HG02642 (cell line): Measurements from ENCODE around the gene MAB21L4.

ENCODE experiments used
- ATAC-seq: cut with Tn5 transposase; IDR thresholded peaks from one replicate; pipeline ENCODE4 v1.9.1; 2021; ENCODE audit warnings: mild to moderate bottlenecking; ENCODE audit not compliant: unreplicated experiment, poor library complexity

Gene MAB21L4

DNA sequence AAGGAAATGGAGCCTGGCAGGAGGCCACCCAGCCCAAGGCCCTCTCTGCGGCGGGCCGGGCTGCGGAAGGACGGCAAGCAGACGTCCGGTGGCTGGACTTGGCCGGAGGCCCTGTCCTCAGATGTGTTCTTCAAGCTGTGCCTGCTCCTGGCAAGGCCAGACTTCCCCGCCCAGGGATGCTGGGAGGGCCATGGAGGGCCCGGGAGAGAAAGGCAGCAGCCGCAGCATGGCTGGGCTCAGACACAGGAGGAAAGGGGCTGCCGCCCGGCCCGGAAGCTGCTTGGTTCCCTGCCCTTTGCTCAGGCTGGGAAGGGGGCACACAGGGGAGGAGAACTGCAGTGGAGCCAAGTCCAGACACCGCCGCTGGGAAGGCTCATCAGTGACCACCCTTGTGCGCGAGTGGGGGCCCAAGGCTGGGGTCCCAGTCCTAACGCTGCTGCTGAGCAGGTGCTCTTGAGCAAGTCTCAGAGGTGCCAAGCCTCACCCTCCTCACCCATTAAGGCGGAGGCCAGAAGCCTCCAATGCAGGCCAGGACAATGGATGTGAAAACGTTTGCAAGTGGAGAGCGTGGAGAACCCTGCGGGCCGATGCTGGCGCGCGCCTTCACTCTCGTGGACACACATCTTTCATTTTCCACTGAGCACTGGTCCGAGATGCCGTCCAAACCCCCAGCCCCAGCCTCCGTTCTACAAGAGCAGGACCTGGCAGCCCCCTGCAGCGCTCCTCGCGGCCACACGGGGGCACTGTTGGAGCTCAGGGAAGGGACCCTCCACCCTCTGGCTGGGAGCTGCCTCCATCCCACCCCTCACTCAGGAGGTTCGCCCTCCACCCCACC, 18.1 kb upstream of the MAB21L4 start:
- no peak for ATAC-seq

DNA sequence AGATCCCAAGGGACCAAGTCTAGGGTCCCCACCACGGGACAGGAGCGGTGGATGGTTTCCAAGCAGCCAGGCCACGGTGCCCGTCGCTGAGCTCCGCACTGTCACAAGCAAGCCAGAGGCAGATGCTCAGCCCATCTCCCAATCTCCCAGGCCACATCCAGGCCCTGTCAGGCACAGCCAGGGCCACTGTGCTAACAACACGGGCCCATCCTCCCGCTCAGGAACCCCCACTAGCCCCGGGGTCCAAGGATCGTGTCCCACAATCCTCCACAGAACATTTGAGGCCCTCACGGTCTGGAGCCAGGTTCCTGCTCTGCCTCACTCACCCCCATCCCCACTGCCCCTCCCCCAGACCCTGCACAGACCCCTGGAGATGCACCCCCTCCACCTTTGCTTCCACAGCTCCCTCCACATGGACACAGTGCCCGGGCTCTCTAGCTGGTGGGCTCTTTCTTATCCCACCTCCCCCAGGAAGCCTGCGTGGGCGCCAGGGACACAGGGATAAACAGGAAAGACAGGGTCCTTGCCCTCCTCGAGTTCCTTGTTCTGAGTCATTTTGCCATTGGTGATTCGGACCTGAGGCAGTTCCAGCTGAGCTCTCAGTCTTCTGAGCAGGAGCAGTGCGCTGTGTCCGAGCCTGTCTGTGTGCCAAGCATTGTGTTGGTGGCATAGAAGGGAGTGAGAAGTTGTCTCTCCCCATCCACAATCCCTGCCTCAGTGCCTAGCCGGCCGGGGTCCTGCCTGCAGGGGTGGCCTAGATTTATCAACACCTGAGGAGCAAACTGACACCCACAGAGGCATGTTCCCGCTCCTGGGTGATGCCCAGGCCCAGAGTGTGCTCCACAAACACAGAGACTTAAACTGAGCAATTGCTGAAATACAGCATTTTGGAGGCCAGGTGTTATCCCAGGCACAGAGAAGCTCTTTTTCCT, 17.2 kb upstream of the MAB21L4 start:
- no peak for ATAC-seq

DNA sequence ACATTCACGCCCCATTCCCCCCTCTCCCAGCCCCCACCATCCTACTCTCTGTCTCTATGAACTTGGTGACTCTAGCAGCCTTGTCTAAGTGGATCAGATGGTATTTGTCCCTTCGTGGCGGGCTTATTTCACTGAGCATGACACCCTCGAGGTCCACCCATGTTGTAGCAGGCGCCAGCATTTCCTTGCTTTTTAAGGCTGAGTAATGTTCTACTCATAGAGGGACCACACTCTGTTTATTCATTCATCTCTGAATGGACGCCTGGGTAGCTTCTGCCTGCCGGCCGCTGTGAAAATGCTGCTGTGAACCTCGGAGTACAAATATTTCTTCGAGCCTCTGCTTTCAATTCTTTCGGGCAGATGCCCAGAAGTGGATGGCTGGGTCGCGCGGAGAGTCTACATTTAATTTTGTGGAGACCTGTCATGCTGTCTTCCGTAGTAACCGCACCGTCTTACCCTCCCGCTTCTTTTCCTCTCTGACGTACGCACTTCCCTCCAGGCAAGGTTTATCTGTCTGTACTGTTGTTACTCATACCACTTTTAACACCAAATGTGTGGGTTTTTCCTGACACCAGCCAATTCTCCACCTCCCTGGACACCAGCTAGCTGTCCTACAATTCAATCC, 15.8 kb upstream of the MAB21L4 start:
- no peak for ATAC-seq

DNA sequence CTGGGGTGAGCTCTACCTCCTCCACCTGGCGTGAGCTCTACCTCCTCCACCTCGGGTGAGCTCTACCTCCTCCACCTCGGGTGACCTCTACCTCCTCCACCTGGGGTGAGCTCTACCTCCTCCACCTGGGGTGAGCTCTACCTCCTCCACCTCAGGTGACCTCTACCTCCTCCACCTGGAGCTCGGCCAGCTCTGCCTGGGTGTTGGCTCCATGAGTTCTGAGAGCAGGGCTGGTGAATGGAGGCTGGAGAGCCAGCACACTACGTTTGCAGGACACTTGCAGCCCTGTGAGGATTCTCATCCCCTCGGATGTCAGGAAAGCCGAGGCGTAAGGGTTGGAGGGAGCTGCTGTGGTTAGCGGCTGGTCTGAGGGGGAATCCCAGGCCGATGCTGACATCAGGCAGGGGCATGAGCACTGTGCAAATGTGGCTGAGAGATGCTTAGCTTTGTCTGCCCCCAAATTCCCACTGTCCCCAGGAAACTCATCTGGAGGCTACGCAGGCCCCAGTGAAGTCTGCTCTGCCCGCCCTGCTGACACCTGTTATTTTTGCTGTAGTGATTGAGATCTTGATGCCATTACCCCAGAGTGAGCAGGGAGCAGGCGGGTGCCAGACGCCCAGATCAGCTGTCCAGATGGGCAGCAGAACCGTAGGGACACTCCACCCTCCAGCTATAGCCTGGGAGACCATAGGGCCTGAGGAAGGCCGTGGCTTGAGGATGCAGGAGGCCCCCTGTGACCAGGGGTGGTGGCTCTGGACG, 13.4 kb upstream of the MAB21L4 start:
- ATAC-seq = no peak

DNA sequence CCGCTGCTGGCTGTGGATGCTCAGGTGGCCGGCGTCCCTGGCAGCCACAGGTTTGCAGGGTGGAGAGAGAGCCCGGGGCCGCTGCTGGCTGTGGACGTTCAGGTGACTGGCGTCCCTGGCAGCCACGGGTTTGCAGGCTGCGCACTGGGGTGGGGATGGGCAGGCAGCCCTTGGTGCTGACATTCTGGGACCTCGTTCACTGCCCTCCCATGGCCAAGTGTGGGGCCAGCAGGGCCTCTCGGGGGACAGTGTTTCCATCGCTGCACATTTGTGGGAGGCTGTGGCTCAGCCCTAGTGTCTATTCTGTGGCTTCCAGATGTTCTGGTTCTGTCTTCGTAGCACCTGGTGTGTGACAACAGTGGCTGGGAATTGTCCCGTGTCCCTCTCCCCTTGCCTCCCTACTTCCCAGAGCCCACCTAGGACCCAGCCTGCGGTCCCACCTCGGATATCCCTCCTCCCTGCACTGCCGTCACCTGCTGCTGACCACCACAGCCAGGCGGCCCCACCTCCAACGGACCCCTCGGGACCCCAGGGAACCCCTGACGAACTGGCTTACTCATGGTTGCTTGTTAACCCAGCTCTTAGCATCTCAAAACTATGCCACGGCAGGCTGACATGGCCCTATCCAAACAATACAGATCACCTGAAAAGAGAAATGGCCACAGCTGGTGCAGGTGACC, 11.1 kb upstream of the MAB21L4 start:
- ATAC-seq = no peak

DNA sequence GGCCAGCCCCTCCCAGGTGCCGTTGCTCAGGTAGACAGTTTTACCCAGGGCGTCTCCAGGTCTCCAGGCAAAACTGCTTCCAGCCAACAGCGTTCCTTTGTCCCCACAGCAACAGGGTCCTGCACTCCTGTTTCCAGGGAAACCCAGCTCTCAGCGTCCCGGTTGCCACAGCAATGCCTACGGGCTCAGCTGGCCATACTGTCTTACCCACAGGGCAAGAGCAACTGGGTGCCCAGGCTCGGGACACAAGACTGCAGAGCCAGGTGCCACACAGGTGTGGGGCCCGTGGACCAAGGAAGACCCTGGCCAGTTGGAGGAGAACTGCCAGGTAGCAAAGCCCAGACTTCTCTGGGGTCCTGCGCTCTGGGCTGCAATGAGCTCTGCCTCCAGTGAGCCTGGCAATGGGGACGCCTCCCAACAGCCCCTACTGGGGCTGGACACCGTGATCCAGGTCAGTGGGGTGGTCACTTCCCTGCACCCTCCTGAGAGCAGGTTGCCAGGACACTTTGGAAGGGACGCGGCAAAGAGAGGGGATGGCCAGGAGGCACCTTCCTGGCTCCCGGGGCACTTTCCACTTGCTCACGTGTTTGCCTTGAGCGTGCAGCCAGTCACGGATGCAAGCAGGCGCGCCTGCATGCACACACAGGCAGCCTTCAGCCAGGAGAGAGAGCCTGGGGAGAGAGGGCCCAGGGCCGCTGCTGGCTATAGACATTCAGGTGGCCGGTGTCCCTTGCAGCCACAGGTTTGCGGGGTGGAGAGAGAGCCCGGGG, 10.4 kb upstream of the MAB21L4 start, which contains the start of gene CROCC2:
Gene CROCC2, plus strand, starts transcription at position 196 of the 770 bp plus-strand sequence. Its CDS starts 178 bp downstream, at position 374.
- ATAC-seq = no peak

DNA sequence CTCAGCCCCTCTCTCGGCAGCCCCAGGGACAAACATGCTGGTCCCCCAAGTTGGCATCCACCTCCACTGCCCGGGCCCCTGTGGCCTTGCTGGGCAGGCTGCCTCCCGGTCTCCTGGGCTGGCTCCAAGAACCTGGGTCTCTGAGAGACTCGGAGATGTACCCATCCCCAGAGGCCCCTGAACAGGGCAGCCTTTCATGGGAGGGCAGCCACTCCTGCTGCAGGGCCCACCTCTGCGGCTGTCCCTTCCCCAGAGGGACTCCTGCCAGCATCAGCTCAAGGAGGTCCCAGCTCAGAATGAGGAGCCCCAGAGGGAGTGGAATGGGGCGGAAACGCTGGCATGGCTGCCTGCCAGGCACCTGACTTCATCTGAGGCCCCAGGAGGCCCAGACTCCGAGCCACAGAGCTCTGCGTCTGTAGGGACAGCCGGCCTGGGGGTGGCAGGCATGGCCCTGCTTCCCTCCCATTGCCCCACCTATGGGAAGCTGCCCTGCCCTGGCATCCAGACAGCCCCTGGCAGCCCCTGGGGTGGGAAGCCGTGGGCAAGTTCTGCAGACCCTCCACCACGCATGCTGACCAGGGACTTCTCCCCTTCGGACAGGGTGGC, 9.3 kb upstream of the MAB21L4 start:
- ATAC-seq = no peak

DNA sequence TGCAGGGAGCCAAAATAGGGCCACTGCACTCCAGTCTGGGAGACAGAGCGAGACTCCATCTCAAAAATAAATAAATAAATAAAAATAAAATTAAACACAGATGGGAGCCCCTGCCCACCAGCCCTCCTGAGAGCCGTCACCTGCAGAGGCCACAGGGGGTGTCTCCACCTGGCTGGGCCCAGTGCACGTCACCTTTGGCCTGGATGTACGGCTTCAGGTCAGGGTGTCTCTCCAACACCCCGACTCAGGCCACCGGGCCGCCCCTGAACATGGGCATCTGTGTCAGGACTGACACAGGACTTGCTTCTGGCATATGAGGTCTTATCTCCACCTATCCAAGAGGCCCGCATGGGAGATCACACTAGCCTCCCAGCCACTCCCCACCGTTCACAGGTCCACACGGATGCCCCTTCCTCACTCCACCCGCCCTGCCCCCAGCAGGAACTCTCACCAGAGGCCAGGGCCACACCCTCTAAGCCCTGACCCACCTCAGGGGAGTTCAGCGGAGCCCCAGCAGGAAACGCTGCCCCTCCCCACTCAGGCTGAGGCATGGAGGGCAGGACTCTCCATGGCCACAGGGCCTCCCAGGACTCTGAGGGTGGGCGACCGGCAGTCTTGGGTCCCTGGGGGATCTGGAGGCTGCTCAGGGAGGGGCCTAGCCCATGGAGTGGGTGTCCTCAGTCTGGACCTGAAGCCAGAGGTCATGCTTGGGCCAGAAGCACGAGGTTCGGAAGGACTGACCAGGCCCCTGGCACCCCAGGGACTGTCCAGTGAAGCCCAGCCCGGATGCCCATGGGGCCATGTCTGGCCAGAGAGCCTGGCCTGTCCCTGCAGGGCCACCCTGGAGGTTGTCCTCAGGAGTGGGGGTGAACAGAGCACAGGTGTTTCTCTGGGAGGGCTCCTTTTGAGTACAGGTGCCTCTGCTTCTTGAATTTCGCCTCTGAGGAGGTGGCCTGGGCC, 8.5 kb upstream of the MAB21L4 start:
- no peak for ATAC-seq

DNA sequence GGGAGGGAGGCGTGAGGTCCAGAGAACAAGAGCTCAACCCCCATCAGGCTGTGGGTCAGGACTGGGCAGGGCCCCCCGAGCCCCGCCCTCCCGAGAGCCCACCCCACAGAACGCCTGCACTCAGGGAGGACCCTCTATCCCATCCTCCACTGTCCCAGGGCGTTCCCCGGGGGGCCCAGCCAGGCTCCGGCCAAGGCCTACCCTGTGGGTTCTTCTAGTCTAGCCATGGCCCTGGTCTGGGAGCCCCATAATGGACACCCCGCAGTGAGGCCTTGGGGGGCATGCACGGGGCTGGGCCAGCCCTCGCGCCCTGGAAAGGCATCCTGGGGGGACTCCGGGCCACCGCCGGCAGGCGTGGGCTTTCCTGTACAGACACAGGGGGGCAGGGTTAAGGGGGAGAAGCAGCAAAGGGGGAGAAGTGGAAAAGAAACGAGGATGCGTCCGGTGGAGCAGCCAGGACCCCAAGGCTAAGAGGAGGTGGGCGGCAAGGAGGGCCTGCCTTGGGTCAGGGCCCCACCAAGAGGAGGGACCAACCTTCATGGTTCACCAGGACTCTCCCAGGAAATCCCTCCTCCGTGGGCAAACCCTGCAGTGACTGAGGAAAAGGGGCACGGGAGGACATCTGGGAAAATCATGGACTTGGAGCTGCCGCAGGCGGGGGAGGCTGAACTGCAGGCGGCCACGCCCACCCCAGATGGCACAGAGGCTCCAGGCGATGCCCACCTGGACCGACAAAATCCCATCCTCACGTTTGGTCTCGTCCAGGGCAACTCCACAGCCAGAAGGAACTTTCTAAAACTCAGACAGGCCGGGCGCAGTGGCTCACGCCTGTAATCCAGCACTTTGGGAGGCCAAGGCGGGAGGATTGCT, 7.5 kb upstream of the MAB21L4 start:
- ATAC-seq = no peak

DNA sequence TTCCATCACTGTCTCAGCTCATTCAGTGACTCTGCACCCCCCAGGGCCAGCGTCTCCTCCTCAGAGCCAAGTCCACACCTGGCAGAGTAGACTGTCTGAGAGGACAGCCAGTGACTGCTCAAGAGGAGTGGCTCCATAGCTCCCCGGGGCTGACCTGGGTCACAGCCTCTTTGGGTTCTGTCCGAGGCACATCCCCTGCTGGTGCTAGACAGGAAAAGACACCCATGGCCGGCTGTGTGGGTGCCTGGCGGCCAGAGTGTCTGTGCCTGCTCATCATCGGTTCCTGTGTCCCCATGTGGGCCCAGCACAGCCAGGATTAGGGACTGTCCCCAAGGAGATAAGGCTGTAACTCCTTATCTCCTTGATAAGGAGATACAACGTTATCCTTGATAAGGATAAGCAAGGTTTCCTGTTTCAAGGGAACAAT, 6.7 kb upstream of the MAB21L4 start:
- ATAC-seq = no peak

DNA sequence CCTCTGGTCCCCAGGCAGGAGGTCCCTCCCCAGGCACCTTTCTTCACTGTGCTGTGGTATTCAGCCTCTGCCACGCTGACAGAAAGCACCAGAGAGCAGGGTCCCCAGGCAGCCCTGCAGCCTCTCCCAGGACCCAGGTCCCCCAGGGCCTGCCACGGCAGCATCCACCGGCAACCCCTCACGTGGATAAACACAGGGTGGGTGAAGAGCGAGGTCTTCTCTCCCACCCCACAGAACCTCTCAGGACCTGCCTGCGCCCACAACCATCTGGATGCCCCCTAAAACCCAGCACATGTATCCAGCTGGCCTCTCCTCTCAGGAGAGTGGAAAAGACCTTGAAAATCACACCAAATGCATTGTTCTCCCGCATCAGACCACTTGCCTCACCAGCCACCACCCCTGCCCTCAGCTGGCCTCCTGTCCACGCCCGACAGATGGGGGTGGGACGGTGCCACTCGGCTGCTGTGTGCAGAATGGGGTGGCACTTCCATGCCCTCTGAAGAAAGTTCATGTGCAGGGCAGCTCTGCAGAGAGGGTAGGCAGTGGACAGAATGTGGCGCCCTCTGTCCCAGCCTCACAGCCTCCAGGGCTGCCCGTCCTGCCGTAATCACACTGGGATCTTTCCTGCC, 6.1 kb upstream of the MAB21L4 start:
- no peak for ATAC-seq

DNA sequence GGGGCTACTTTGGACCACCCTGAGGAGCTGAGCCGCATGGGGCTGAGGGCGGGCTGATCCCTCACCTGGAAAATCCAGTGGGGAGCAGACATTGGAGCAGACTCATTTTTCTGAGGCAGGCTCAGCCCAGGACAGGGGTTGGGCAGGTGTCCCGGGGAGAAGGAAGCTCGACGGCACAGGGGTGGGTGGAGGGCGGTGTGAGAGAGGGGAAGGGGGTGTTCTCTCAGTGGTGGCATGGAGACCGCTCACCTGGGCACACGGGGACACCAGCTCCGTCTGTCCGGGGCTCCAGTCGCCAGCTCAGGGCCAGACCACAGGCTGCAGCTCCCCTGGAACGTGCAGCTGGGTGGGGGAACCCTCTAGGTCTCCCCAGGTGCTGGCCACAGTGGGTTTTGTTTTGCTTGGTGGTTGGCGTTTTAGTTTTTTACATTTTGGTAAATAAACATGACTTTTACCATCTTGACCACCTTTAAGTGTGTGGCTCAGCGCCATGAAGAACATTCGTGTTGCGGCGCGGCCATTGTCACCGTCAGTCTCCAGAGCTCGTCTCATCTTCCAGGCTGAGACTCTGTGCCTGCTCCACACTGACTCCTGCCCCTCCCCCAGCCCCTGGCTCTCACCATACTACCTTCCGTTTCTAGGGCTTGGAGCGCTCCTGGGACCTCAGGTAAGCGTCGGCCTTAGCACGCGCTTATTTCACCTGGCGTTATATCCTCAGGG, 4.3 kb upstream of the MAB21L4 start:
- no peak for ATAC-seq

DNA sequence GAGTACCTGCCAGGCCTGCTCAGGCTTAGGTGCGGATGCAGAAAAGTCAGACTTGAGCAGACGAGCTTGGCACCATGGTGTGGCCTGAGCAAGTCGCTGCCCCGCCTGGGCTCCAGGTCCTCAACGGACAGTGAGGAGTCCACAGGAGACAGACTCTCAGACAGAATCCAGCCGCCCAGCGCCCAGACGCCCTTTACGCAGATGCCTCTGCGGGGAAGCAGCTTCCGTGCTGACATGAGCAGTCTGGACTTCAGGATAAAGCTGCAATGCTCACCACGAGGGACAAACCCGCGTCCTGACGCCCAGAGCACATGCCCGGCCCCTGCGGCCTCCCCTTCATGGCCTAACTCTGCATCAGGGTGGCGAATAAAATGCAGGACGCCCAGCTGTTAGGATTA, 3.5 kb upstream of the MAB21L4 start:
- no peak for ATAC-seq

DNA sequence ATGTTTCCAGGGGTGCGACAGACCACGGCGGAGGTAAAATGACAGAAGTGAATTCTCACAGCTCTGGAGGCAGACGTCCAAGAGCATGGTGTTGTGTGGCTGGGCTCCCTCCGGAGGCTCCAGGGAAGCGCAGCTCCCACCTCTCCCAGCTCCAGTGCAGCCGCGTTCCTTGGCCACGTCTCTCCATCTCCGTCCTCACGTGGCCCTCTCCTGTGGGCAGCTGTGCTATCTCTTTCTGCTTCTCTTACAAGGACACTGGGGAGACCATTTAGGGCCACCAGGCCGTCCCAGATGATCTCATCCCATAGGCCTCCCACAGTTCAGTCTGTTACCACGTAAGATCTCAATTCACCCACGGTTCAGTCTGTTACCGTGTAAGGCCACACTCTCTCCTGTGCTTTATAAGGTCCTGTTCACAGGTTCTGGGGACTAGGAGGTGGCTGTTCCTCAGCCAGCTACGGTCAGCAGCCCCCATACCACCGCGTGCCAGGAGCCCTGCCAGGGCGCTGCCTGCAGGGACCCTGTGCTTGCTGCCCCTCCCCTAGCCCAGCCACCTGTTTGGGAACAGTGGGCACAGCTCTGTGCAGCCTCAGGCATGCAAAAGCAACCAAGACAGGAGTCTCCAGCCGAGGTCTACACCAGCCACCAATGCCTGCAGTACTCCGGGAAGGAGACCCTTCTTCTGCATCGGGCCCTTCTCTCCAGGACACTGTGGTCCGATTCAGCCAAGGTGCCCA, 2.9 kb upstream of the MAB21L4 start:
- ATAC-seq = no peak
